ENCODE data around the gene RCVRN. TPM values are rescaled to one million over a fixed set of nuclear protein-coding genes. Genes with fewer than 3 reads are reported as not detected.
"Not testable (repeated sequence)": the region's sequence is repeated elsewhere in the genome, so short reads cannot be mapped to it uniquely, and the experiment has no call there.

The RCVRN gene
- total RNA-seq, 1 donor from 2014 or later = not detected

GRCh38 chr17:9925457-9925856 lies 20.4 kb upstream of the RCVRN start:
- no peaks in the 10 kb centered on the region for H3K27me3 Mint-ChIP-seq (ENCODE audit: low read depth)
- TF ChIP-seq, protein P1, sequence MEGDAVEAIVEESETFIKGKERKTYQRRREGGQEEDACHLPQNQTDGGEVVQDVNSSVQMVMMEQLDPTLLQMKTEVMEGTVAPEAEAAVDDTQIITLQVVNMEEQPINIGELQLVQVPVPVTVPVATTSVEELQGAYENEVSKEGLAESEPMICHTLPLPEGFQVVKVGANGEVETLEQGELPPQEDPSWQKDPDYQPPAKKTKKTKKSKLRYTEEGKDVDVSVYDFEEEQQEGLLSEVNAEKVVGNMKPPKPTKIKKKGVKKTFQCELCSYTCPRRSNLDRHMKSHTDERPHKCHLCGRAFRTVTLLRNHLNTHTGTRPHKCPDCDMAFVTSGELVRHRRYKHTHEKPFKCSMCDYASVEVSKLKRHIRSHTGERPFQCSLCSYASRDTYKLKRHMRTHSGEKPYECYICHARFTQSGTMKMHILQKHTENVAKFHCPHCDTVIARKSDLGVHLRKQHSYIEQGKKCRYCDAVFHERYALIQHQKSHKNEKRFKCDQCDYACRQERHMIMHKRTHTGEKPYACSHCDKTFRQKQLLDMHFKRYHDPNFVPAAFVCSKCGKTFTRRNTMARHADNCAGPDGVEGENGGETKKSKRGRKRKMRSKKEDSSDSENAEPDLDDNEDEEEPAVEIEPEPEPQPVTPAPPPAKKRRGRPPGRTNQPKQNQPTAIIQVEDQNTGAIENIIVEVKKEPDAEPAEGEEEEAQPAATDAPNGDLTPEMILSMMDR (IDR thresholded peaks at IDR 0.05) = no peak
- no peak overlapping the region for H3K27ac Mint-ChIP-seq (ENCODE audit: unreplicated experiment)
- peaks cover 22% of the 10 kb centered on the region for H3K4me1 Mint-ChIP-seq (ENCODE audit: low read depth)
- no peak overlapping the region for H3K4me3 Mint-ChIP-seq (ENCODE audit: unreplicated experiment)
- no peaks in the 10 kb centered on the region for H3K9me3 Mint-ChIP-seq (ENCODE audit: low read depth)
- H3K36me3 Mint-ChIP-seq (ENCODE audit: low read depth) = peaks cover 5% of the 10 kb centered on the region
- no peak for DNase-seq (ENCODE audit: low spot score)

DNA sequence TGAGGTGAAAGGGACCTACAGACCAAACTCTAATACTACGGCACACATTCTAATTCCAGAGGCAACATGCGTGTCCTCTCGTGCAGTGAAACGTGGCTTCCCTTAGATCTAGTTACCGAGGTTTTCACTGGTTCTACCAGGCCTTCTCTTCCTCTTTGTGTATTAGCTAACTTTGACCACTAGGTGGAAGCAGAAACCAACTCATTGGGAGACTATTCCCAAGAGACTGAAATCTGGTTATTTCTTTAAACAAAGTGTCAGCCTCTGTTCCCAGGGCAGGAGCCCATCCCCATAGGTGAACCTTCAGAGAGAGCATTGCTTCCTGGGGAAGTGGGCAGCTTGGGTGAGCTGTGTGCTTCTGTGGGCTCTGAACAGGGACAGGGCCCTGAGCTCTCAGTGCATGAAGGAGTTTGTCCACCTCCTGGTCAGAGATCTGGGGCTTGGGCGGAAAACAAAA lies 19.7 kb upstream of the RCVRN start:
- H3K9me3 Mint-ChIP-seq (ENCODE audit: low read depth) = no peaks in the 10 kb centered on the region
- no peaks in the 10 kb centered on the region for H3K27me3 Mint-ChIP-seq (ENCODE audit: low read depth)
- no peak overlapping the region for H3K27ac Mint-ChIP-seq (ENCODE audit: unreplicated experiment)
- H3K36me3 Mint-ChIP-seq (ENCODE audit: low read depth) = peaks cover 5% of the 10 kb centered on the region
- no peak overlapping the region for H3K4me3 Mint-ChIP-seq (ENCODE audit: unreplicated experiment)
- peaks cover 20% of the 10 kb centered on the region for H3K4me1 Mint-ChIP-seq (ENCODE audit: low read depth)
- no peak for DNase-seq (ENCODE audit: low spot score)
- TF ChIP-seq, protein P1 (IDR thresholded peaks at IDR 0.05) = peak; percentile 95

GRCh38 chr17:9922012-9922848 lies 17.2 kb upstream of the RCVRN start:
- DNase-seq (ENCODE audit: low spot score) = no peak
- Mint-ChIP-seq H3K36me3 (ENCODE audit: low read depth) (peaks cover 5% of the 10 kb centered on the region), H3K4me1 (ENCODE audit: low read depth) (peaks cover 8% of the 10 kb centered on the region), H3K4me3 (ENCODE audit: unreplicated experiment) (no peak overlapping the region), H3K27me3 (ENCODE audit: low read depth) (no peaks in the 10 kb centered on the region), H3K9me3 (ENCODE audit: low read depth) (no peaks in the 10 kb centered on the region), H3K27ac (ENCODE audit: unreplicated experiment) (no peak overlapping the region)
- TF ChIP-seq, protein P1 (IDR thresholded peaks at IDR 0.05) = no peak

DNA sequence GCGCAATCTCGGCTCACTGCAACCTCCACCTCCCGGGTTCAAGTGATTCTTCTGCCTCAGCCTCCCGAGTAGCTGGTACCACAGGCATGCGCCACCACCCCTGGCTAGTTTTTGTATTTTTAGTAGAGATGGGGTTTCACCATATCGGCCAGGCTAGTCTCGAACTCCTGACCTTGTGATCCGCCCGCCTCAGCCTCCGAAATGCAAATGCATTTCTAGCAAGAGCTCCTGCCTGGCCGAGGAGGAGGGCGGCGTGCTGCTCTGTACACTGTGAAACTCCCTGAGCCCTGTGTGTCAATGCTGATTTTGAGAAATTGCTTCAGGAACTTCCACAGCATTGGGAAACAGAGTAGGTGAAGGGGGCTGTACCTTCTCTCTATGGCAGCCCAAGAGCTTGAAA lies 16.1 kb upstream of the RCVRN start:
- not testable (repeated sequence) for H3K9me3 Mint-ChIP-seq (ENCODE audit: low read depth); H3K36me3 Mint-ChIP-seq (ENCODE audit: low read depth); H3K27ac Mint-ChIP-seq (ENCODE audit: unreplicated experiment); H3K4me3 Mint-ChIP-seq (ENCODE audit: unreplicated experiment); H3K4me1 Mint-ChIP-seq (ENCODE audit: low read depth); DNase-seq (ENCODE audit: low spot score); H3K27me3 Mint-ChIP-seq (ENCODE audit: low read depth)

DNA sequence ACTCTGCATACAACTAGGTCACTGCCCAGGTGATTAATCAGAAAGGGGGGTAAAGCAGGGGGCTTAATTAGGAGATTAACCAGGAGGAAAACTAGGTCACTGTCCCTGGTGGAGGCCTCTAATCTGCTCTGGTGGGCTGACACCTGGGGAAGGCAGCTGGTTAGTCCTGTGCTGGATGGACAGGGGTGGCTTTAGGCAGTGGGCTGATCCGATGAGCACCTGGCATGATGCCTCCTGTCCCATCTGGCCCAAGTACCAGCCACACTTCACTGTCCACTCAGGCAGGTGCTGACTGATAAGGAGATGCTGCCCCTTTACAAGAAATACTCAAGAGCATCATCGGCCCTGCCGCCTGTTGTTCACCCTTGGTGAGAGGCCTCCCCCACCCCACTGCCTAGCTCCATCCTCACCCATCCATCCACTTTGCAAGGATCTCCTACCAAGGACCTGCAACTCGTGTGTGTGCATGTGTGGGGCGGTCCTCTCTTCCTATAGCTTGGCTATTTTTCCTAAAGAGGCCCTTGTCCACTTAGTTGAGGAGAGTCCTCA lies 13.8 kb upstream of the RCVRN start:
- H3K9me3 Mint-ChIP-seq (ENCODE audit: low read depth) = no peaks in the 10 kb centered on the region
- DNase-seq (ENCODE audit: low spot score) = no peak
- no peak overlapping the region for H3K27ac Mint-ChIP-seq (ENCODE audit: unreplicated experiment)
- no peaks in the 10 kb centered on the region for H3K4me1 Mint-ChIP-seq (ENCODE audit: low read depth)
- TF ChIP-seq, protein P1 (IDR thresholded peaks at IDR 0.05) = no peak
- H3K4me3 Mint-ChIP-seq (ENCODE audit: unreplicated experiment) = no peak overlapping the region
- peaks cover 6% of the 10 kb centered on the region for H3K36me3 Mint-ChIP-seq (ENCODE audit: low read depth)
- H3K27me3 Mint-ChIP-seq (ENCODE audit: low read depth) = no peaks in the 10 kb centered on the region

Measured in chondrocyte (in vitro differentiated cells).